ENCODE data around the gene IFNL4. TPM values are rescaled to one million over a fixed set of nuclear protein-coding genes. Genes with fewer than 3 reads are reported as not detected.

The IFNL4 gene
- total and polyA plus RNA-seq, 2 donors (not counting 3 experiments of a cell fraction or from before 2014, with no cell fraction given), result not detected

- H3K4me3 ChIP-seq (replicated peaks in 1 of 3; ENCODE audit: insufficient read depth in 1 of 3, low read depth in 1 of 3, low read length in 3 of 3), result no peak overlapping the region
- intact Hi-C loops (cut with micrococcal nuclease), result no loop called here
- H3K9ac ChIP-seq (replicated peaks; ENCODE audit: extremely low read depth, insufficient read depth, low read length), result no peak overlapping the region
- no peaks in the 10 kb centered on the region for H3K4me1 ChIP-seq (ENCODE audit: control insufficient read depth, extremely low read depth, insufficient read depth, low read length)
- no TSS peak for BruUV-seq (replicated peaks)
- no peak for FAIRE-seq
- H3K79me2 ChIP-seq (ENCODE audit: control insufficient read depth, insufficient read depth, low read length), result no peaks in the 10 kb centered on the region
- no peak overlapping the region for H3K27ac ChIP-seq (ENCODE audit: insufficient read depth, low read depth, low read length)
- ChIA-PET POLR2A (no interaction called here), CTCF (no interaction called here)
- DNase-seq (ENCODE audit: low read depth, low spot score), result no peak
- dilution Hi-C loops (cut with MboI; ENCODE audit: extremely low pct_ligation_motif_present, low sequenced_read_pairs), result no loop called here
- TF ChIP-seq MYC (IDR thresholded peaks at IDR 0.05; ENCODE audit: low read depth, low read length), result no peak
- H3K27me3 ChIP-seq (ENCODE audit: control insufficient read depth in 2 of 2, insufficient read depth in 2 of 2, low read length in 2 of 2), result peaks cover 36 to 45% of the 10 kb centered on the region in 2 experiments
- no peak overlapping the region for H3K4me2 ChIP-seq (ENCODE audit: insufficient read depth, low read length)
- H2AFZ ChIP-seq (ENCODE audit: low read depth, low read length), result no peak overlapping the region
- no peaks in the 10 kb centered on the region for H4K20me1 ChIP-seq (replicated peaks; ENCODE audit: control insufficient read depth, extremely low read depth, insufficient read depth, low read length)
- H3K36me3 ChIP-seq (ENCODE audit: control insufficient read depth in 2 of 2, extremely low read depth in 1 of 2, insufficient read depth in 2 of 2, low read length in 2 of 2), result no peaks in the 10 kb centered on the region
- no peaks in the 10 kb centered on the region for H3K9me1 ChIP-seq (replicated peaks; ENCODE audit: control insufficient read depth, extremely low read depth, insufficient read depth, low read length)
- H3K9me3 ChIP-seq (replicated peaks; ENCODE audit: control insufficient read depth, insufficient read depth, low read length), result no peaks in the 10 kb centered on the region
Measured at GRCh38 chr19:39200803-39201115, 47.9 kb downstream of the IFNL4 start.

DNA sequence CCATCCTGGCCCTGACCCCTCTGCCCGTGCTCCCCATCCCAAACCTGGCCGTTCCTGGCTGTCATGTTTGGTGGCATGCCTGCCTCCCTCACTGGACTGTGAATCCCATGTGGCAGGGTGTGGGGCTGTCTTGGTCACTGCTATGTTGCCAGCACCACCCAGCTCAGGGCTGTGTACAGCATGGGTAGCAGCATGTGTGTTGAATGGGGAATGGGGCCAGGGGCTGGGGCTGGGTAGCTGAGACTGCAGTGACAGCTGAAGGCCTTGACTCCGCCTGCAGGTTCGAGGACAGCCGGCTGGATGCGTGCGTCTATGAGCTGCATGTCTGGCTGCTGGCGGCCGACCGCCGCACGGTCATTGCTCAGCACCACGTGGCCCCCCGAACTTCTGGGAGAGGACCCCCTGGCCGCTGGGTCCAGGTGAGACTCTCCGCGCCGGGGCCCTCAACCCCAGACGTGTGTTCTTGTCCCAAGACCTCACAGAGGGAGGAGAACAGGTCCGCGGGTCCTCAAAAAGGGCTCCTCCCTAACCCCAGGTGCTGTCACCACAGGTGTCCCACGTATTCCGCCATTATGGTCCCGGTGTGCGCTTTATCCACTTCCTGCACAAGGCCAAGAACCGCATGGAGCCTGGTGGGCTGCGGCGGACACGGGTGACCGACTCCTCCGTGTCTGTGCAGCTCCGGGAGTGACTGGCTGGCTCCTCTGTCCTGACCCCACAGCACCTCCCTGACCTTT, 48.4 kb downstream of the IFNL4 start:
- no peak for FAIRE-seq
- TF ChIP-seq CTCF (IDR thresholded peaks at IDR 0.05; ENCODE audit: extremely low read depth in 1 of 2, insufficient read depth in 1 of 2, low read depth in 1 of 2, low read length in 2 of 2) (no peak), FOS (IDR thresholded peaks at IDR 0.05; ENCODE audit: borderline replicate concordance, insufficient read depth, low read length) (no peak), GATA2 (IDR thresholded peaks at IDR 0.05; ENCODE audit: insufficient read depth, insufficient read length, low read depth, low read length) (no peak), EZH2 (IDR thresholded peaks at IDR 0.05; ENCODE audit: borderline replicate concordance, low read depth, low read length, severe bottlenecking) (no peak), MYC (IDR thresholded peaks at IDR 0.05; ENCODE audit: low read depth, low read length) (no peak), JUN (IDR thresholded peaks at IDR 0.05; ENCODE audit: borderline replicate concordance, insufficient read depth, insufficient read length, low read depth) (no peak), POLR2AphosphoS5 (IDR thresholded peaks at IDR 0.05; ENCODE audit: insufficient read depth, low read depth, low read length) (no peak), POLR2A (IDR thresholded peaks at IDR 0.05; ENCODE audit: low read depth, low read length) (no peak), MAX (IDR thresholded peaks at IDR 0.05; ENCODE audit: insufficient read depth, insufficient read length) (no peak)

More for the DNA sequence above, 48.4 kb downstream of the IFNL4 start:
- no peaks in the 10 kb centered on the region for H3K4me1 ChIP-seq (ENCODE audit: control insufficient read depth, extremely low read depth, insufficient read depth, low read length)
- H3K36me3 ChIP-seq (ENCODE audit: control insufficient read depth in 2 of 2, extremely low read depth in 1 of 2, insufficient read depth in 2 of 2, low read length in 2 of 2), result no peaks in the 10 kb centered on the region
- BruUV-seq (replicated peaks), result no TSS peak
- no peak overlapping the region for H3K9ac ChIP-seq (replicated peaks; ENCODE audit: extremely low read depth, insufficient read depth, low read length)
- no peaks in the 10 kb centered on the region for H3K9me3 ChIP-seq (replicated peaks; ENCODE audit: control insufficient read depth, insufficient read depth, low read length)
- H3K79me2 ChIP-seq (ENCODE audit: control insufficient read depth, insufficient read depth, low read length), result no peaks in the 10 kb centered on the region
- no peak for DNase-seq (ENCODE audit: low read depth, low spot score)
- ChIA-PET POLR2A (no interaction called here), CTCF (no interaction called here)
- dilution Hi-C loops (cut with MboI; ENCODE audit: extremely low pct_ligation_motif_present, low sequenced_read_pairs), result no loop called here
- intact Hi-C loops (cut with micrococcal nuclease), result no loop called here
- H4K20me1 ChIP-seq (replicated peaks; ENCODE audit: control insufficient read depth, extremely low read depth, insufficient read depth, low read length), result no peaks in the 10 kb centered on the region
- H3K27ac ChIP-seq (ENCODE audit: insufficient read depth, low read depth, low read length), result no peak overlapping the region
- no peak overlapping the region for H3K4me3 ChIP-seq (replicated peaks in 1 of 3; ENCODE audit: insufficient read depth in 1 of 3, low read depth in 1 of 3, low read length in 3 of 3)
- H3K27me3 ChIP-seq (ENCODE audit: control insufficient read depth in 2 of 2, insufficient read depth in 2 of 2, low read length in 2 of 2), result peaks cover 40 to 47% of the 10 kb centered on the region in 2 experiments
- H2AFZ ChIP-seq (ENCODE audit: low read depth, low read length), result no peak overlapping the region
- no peaks in the 10 kb centered on the region for H3K9me1 ChIP-seq (replicated peaks; ENCODE audit: control insufficient read depth, extremely low read depth, insufficient read depth, low read length)
- no peak overlapping the region for H3K4me2 ChIP-seq (ENCODE audit: insufficient read depth, low read length)

All from endothelial cell of umbilical vein (primary cell).